K562 (cell line): ENCODE measurements around the gene SPRED2. TPM values are rescaled to one million over a fixed set of nuclear protein-coding genes. Genes with fewer than 3 reads are reported as not detected.

ENCODE experiments used
- ATAC-seq: fragments of 200-7000 bp; cut with Tn5 transposase; 3 replicates; pipeline ENCODE4 v1.9.1; 2020; ENCODE audit warnings: moderate library complexity
- BruUV-seq: library from RNA; stranded (reverse); fragments of 400-500 nt; replicated peaks from 2 replicates; lab custom pipeline; 2021; lab: Mats Ljungman, UMichigan
- CTCF ChIA-PET: fragments of 300-600 bp; formaldehyde crosslinking; extraction: SDS; loops from one replicate; lab custom pipeline; 2021; ENCODE audit warnings: low intra/inter-chr PET ratio; lab: Yijun Ruan, JAX
- POLR2A ChIA-PET: fragments of 300-600, 350-650 bp; sonication (Branson Sonifier 250); formaldehyde crosslinking; extraction: SDS; loops from one replicate; lab custom pipeline; 2021; ENCODE audit warnings: antibody characterized with exemption, inconsistent platforms; lab: Yijun Ruan, JAX
- DNase-seq, 4 experiments: peaks; one replicate each; pipeline versions ENCODE4 v3.0.0 to v3.0.0-alpha.2; 2011 to 2018; ENCODE audit warnings: low spot score in 3 of 4, mixed read lengths in 3 of 4; ENCODE audit errors: extremely low read depth in 1 of 4
- FAIRE-seq: peaks from 2 replicates; lab custom pipeline; 2011; peaks lifted over from hg19 to GRCh38; lab: Jason Lieb, UNC
- H2AFZ ChIP-seq: 2 replicates; pipeline ENCODE4 v1.6.0; 2011; ENCODE audit warnings: low read depth, low read length, control low read depth, inconsistent platforms
- H3K27ac ChIP-seq: fragments of 200-600 bp; 3 replicates; pipeline ENCODE4 v1.8.0; 2011; ENCODE audit warnings: low read depth, mild to moderate bottlenecking, control low read depth, inconsistent platforms, low read length, moderate library complexity, mixed read lengths; ENCODE audit errors: extremely low read depth
- H3K27me3 ChIP-seq, 2 experiments: fragments of 300-600 bp in 1 of 2; 2 replicates in 1 of 2; 3 replicates in 1 of 2; pipeline versions ENCODE4 v1.6.0 to v1.8.0; 2011; ENCODE audit warnings: inconsistent platforms in 2 of 2, low read length in 2 of 2, mild to moderate bottlenecking in 1 of 2, mixed read lengths in 1 of 2, moderate library complexity in 1 of 2; ENCODE audit not compliant: control insufficient read depth in 2 of 2, insufficient read depth in 2 of 2
- H3K36me3 ChIP-seq: fragments of 300-600 bp; 3 replicates; pipeline ENCODE4 v1.8.0; 2011; ENCODE audit warnings: mild to moderate bottlenecking, low read length, inconsistent platforms; ENCODE audit not compliant: control insufficient read depth, insufficient read depth
- H3K4me1 ChIP-seq, 2 experiments: fragments of 200-600 bp in 1 of 2; replicated peaks in 1 of 2; 2 replicates in 1 of 2; 3 replicates in 1 of 2; pipeline versions ENCODE4 v1.5.1 to v1.8.0; 2011; ENCODE audit warnings: inconsistent platforms in 2 of 2, low read length in 2 of 2, mild to moderate bottlenecking in 1 of 2, mixed read lengths in 1 of 2, moderate library complexity in 1 of 2; ENCODE audit not compliant: control insufficient read depth in 2 of 2, insufficient read depth in 2 of 2
- H3K4me2 ChIP-seq: 2 replicates; pipeline ENCODE4 v1.6.1; 2011; ENCODE audit warnings: low read length, control low read depth, inconsistent platforms, mixed read lengths; ENCODE audit not compliant: insufficient read depth
- H3K4me3 ChIP-seq: fragments of 200-600 bp; sonication (generic), shearing (Covaris generic); 2 replicates; pipeline ENCODE4 v1.5.1; 2016; ENCODE audit warnings: control low read depth, inconsistent platforms
- H3K79me2 ChIP-seq: fragments of 200-600 bp; 3 replicates; pipeline ENCODE4 v1.8.0; 2011; ENCODE audit warnings: low read length, inconsistent platforms; ENCODE audit not compliant: control insufficient read depth, insufficient read depth
- H3K9ac ChIP-seq, 2 experiments: 2 replicates each; pipeline versions ENCODE4 v1.6.0 to v1.6.1; 2011; ENCODE audit warnings: low read depth in 2 of 2, low read length in 2 of 2, control low read depth in 1 of 2, inconsistent platforms in 1 of 2, mild to moderate bottlenecking in 1 of 2, mixed read lengths in 1 of 2; ENCODE audit not compliant: insufficient read depth in 1 of 2
- H3K9me1 ChIP-seq: one replicate; pipeline ENCODE4 v1.6.0; 2011; ENCODE audit warnings: inconsistent platforms, mild to moderate bottlenecking, low read length, moderate library complexity; ENCODE audit not compliant: control insufficient read depth, insufficient read depth
- H3K9me3 ChIP-seq: replicated peaks from 2 replicates; pipeline ENCODE4 v1.5.1; 2011; ENCODE audit warnings: low read depth, low read length, inconsistent platforms; ENCODE audit not compliant: control insufficient read depth, insufficient read depth
- H4K20me1 ChIP-seq: replicated peaks from 2 replicates; pipeline ENCODE4 v1.6.1; 2011; ENCODE audit warnings: low read length, inconsistent platforms, mixed read lengths; ENCODE audit not compliant: control insufficient read depth, insufficient read depth
- BRD9 ChIP-seq: fragments of 450-650 bp; IDR thresholded peaks from 2 replicates; pipeline ENCODE4 v1.6.1; 2018; ENCODE audit warnings: low read depth; ENCODE audit not compliant: partially characterized antibody
- CBFA2T3 ChIP-seq: fragments of 450-650 bp; IDR thresholded peaks from 2 replicates; pipeline ENCODE4 v1.6.1; 2017
- COPS2 ChIP-seq: fragments of 450-650 bp; conservative IDR thresholded peaks from 2 replicates; pipeline ENCODE4 v1.6.1; 2016; ENCODE audit warnings: mild to moderate bottlenecking, moderate library complexity
- FOSL1 ChIP-seq: fragments of 200-800 bp; sonication (Bioruptor generic); conservative IDR thresholded peaks from 2 replicates; pipeline ENCODE4 v1.6.1; 2016; ENCODE audit warnings: missing genetic modification characterization, missing compliant biosample characterization
- HMG20B ChIP-seq: fragments of 250-450 bp; sonication (Bioruptor Pico); IDR thresholded peaks from 2 replicates; pipeline ENCODE4 v1.5.0; 2021; ENCODE audit warnings: mild to moderate bottlenecking
- HSF4 ChIP-seq: fragments of 250-450 bp; sonication (Bioruptor Pico); IDR thresholded peaks from 2 replicates; pipeline ENCODE4 v2.1.2; 2022; ENCODE audit warnings: mild to moderate bottlenecking, moderate library complexity, borderline replicate concordance
- KDM1A ChIP-seq, 2 experiments: fragments of 450-650 bp; IDR thresholded peaks; 2 replicates each; pipeline ENCODE4 v1.6.1; 2016; ENCODE audit warnings: mild to moderate bottlenecking in 2 of 2
- MXI1 ChIP-seq: IDR thresholded peaks from 2 replicates; pipeline ENCODE4 v1.6.1; 2011; ENCODE audit warnings: low read depth, mild to moderate bottlenecking, improper control_type of control experiment, low read length
- SMARCC2 ChIP-seq: fragments of 450-650 bp; IDR thresholded peaks from 2 replicates; pipeline ENCODE4 v1.6.1; 2017; ENCODE audit warnings: antibody characterized with exemption, moderate library complexity, mild to moderate bottlenecking, low read depth
- ZNF146 ChIP-seq: IDR thresholded peaks from one replicate; pipeline ENCODE4 v1.6.1; 2018; ENCODE audit warnings: missing compliant biosample characterization; ENCODE audit not compliant: unreplicated experiment
- WGBS: fragments of 100-300 bp; shearing (Covaris generic); methylation state at CpG from one replicate; pipeline ENCODE4 v1.1.6; 2016; ENCODE audit warnings: low coverage, mixed read lengths; ENCODE audit not compliant: insufficient coverage; ENCODE audit errors: missing lambda C conversion rate; 5-methylcytosine and 5-hydroxymethylcytosine counted together
- in situ Hi-C: fragments of 300-500 bp; cut with MboI; formaldehyde crosslinking; loops from 4 replicates; pipeline ENCODE4 v1.15.0; 2018; ENCODE audit warnings: inconsistent platforms, mixed read lengths
- intact Hi-C: fragments of 100-400 bp; cut with micrococcal nuclease; formaldehyde crosslinking; loops from 2 replicates; pipeline ENCODE4 v1.14.2; 2022
- polyA plus RNA-seq, 8 experiments: library from polyadenylated mRNA; depleted of rRNA in 4 of 8; stranded (reverse) in 5 of 8; unstranded in 3 of 8; fragments of >200 nt; fragmentation: Nextera tagmentation in 2 of 8; fragmentation: Illumina TruSeq in 1 of 8; extraction: Ambion mirVana in 2 of 8; extraction: Trizol in 1 of 8; gene quantifications; 2 replicates each; pipeline versions ENCODE4 v1.2.1 to v1.2.3, GENCODE V29; 2011 to 2014; ENCODE audit warnings: inconsistent platforms in 1 of 8, missing spikeins in 1 of 8
- total RNA-seq, 7 experiments: library from RNA; depleted of rRNA in 6 of 7; stranded (reverse); fragments of >200 nt in 6 of 7; fragmentation: Illumina TruSeq in 2 of 7; extraction: Trizol in 2 of 7; gene quantifications; 2 replicates each; pipeline versions ENCODE4 v1.2.1 to v1.2.3, GENCODE V29; 2011 to 2021; ENCODE audit warnings: low replicate concordance in 1 of 7
- TF ChIP-seq, protein P1 (sequence below): conservative IDR thresholded peaks from 2 replicates; pipeline ENCODE4 v1.6.1; 2011; ENCODE audit warnings: low read depth, mild to moderate bottlenecking, low read length; ENCODE audit not compliant: control insufficient read depth
- TF ChIP-seq, protein P2 (sequence below): fragments of 150-350 bp; IDR thresholded peaks from 2 replicates; pipeline ENCODE4 v1.6.1; 2014; ENCODE audit warnings: low read depth, mild to moderate bottlenecking, low read length, borderline replicate concordance
- TF ChIP-seq, protein P3 (sequence below): fragments of 250-450 bp; sonication (Bioruptor Pico); IDR thresholded peaks from 2 replicates; pipeline ENCODE4 v1.4.0; 2020
- TF ChIP-seq, protein P4 (sequence below): sonication (generic); formaldehyde crosslinking; IDR thresholded peaks from 2 replicates; pipeline ENCODE4 v1.5.0; 2020; ENCODE audit warnings: missing genetic modification reagents

The SPRED2 gene
- total and polyA plus RNA-seq, 9 of the 15 experiments (the other 6 are each of a cell fraction or from before 2014, with no cell fraction given): 4.6 to 50.8 (median 14.1) TPM

DNA sequence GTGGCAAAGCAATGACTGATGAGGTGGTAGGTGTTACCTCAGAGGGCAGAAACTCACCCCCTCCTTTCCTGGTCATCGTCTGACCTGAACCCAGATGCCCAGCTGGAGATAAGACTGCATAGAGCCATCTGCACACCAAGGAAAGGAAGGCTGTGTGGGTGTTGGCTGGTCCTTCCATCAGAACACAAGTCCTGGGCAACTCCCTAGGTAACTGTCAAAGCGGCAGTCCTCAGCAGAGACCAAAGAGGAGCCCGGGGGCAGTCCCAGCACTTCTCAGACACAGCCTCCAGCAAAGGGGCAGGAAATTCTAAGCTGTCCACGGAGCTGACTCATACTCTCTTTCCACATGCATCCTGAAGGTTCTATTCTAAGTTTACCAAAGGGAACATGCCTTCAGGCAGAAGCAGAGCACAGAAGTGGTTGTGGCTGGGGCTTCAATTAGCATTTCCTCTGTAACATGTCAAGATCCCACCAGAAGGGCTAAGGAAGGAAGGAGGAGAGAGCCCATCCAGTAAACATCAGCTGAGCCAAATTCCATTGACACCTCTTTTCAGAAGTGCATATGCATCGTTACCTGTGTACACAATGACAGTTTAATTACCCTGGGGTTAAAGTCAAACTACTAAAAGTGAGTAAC, 54.7 kb downstream of the SPRED2 start:
- in situ Hi-C loops: no loop called here
- Histone ChIP-seq H3K36me3 (peaks cover 49% of the 10 kb centered on the region), H3K9me1 (peaks cover 7% of the 10 kb centered on the region), H3K27ac (no peak overlapping the region), H4K20me1 (peaks cover 34% of the 10 kb centered on the region), H3K4me2 (no peak overlapping the region), H2AFZ (no peak overlapping the region), H3K4me3 (no peak overlapping the region), H3K9me3 (no peaks in the 10 kb centered on the region), H3K9ac (peak overlapping the region in 1 of 2 experiments; percentile 3; a peak in 1 of 4 replicates), H3K79me2 (peaks cover 98% of the 10 kb centered on the region), H3K27me3 (no peaks in the 10 kb centered on the region), H3K4me1 (peaks cover 17 to 83% of the 10 kb centered on the region in 2 experiments; a peak in 4 of 5 replicates)
- BruUV-seq: no TSS peak
- WGBS: 33% methylated on average over 5 of the region's 5 CpGs
- ATAC-seq (peak; percentile 51), DNase-seq (peak in 3 of 4 experiments; percentile 43 to 53 (median 53)), FAIRE-seq (no peak)
- intact Hi-C loops: no loop called here
- POLR2A ChIA-PET: interaction anchor here (0.5 to 1.2 kb wide), 7 partner anchors 10 to 233 kb away, joined by 3 to 7 read pairs (median 3); no protein-coding TSS in a partner anchor
- CTCF ChIA-PET: no interaction called here
- TF ChIP-seq FOSL1 (tag) (peak; percentile 53; the same call in 1 of the 2 replicates), SMARCC2 (no peak), HSF4 (CRISPR knock-in tag) (no peak), ZNF146 (CRISPR knock-in tag) (no peak), CBFA2T3 (peak; percentile 54), MXI1 (no peak), KDM1A (IDR thresholded peaks at IDR 0.05) (no peak), BRD9 (no peak), HMG20B (no peak), COPS2 (no peak)
- TF ChIP-seq, protein P1, sequence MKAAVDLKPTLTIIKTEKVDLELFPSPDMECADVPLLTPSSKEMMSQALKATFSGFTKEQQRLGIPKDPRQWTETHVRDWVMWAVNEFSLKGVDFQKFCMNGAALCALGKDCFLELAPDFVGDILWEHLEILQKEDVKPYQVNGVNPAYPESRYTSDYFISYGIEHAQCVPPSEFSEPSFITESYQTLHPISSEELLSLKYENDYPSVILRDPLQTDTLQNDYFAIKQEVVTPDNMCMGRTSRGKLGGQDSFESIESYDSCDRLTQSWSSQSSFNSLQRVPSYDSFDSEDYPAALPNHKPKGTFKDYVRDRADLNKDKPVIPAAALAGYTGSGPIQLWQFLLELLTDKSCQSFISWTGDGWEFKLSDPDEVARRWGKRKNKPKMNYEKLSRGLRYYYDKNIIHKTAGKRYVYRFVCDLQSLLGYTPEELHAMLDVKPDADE: no peak
- TF ChIP-seq, protein P2, sequence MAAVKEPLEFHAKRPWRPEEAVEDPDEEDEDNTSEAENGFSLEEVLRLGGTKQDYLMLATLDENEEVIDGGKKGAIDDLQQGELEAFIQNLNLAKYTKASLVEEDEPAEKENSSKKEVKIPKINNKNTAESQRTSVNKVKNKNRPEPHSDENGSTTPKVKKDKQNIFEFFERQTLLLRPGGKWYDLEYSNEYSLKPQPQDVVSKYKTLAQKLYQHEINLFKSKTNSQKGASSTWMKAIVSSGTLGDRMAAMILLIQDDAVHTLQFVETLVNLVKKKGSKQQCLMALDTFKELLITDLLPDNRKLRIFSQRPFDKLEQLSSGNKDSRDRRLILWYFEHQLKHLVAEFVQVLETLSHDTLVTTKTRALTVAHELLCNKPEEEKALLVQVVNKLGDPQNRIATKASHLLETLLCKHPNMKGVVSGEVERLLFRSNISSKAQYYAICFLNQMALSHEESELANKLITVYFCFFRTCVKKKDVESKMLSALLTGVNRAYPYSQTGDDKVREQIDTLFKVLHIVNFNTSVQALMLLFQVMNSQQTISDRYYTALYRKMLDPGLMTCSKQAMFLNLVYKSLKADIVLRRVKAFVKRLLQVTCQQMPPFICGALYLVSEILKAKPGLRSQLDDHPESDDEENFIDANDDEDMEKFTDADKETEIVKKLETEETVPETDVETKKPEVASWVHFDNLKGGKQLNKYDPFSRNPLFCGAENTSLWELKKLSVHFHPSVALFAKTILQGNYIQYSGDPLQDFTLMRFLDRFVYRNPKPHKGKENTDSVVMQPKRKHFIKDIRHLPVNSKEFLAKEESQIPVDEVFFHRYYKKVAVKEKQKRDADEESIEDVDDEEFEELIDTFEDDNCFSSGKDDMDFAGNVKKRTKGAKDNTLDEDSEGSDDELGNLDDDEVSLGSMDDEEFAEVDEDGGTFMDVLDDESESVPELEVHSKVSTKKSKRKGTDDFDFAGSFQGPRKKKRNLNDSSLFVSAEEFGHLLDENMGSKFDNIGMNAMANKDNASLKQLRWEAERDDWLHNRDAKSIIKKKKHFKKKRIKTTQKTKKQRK: no peak
- TF ChIP-seq, protein P3, sequence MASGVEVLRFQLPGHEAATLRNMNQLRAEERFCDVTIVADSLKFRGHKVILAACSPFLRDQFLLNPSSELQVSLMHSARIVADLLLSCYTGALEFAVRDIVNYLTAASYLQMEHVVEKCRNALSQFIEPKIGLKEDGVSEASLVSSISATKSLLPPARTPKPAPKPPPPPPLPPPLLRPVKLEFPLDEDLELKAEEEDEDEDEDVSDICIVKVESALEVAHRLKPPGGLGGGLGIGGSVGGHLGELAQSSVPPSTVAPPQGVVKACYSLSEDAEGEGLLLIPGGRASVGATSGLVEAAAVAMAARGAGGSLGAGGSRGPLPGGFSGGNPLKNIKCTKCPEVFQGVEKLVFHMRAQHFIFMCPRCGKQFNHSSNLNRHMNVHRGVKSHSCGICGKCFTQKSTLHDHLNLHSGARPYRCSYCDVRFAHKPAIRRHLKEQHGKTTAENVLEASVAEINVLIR: no peak
- TF ChIP-seq, protein P4, sequence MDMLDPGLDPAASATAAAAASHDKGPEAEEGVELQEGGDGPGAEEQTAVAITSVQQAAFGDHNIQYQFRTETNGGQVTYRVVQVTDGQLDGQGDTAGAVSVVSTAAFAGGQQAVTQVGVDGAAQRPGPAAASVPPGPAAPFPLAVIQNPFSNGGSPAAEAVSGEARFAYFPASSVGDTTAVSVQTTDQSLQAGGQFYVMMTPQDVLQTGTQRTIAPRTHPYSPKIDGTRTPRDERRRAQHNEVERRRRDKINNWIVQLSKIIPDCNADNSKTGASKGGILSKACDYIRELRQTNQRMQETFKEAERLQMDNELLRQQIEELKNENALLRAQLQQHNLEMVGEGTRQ (CRISPR knock-in tag): no peak
